GM18868 (cell line): Measurements from ENCODE around the gene FNBP1.
"Not testable (repeated sequence)": the region's sequence is repeated elsewhere in the genome, so short reads cannot be mapped to it uniquely, and the experiment has no call there.

Experiments used
- ATAC-seq: cut with Tn5 transposase; IDR thresholded peaks from one replicate; pipeline ENCODE4 v1.9.1; 2021; ENCODE audit warnings: mild to moderate bottlenecking, moderate library complexity; ENCODE audit not compliant: unreplicated experiment

FNBP1 gene

GRCh38 chr9:129895376-129896268 lies 147.4 kb downstream of the FNBP1 start:
- ATAC-seq, result no peak

GRCh38 chr9:129894120-129894823 lies 148.7 kb downstream of the FNBP1 start:
- no peak for ATAC-seq

- ATAC-seq, result no peak
These were observed 151.4 kb downstream of the FNBP1 start for GRCh38 chr9:129891569-129891968.

- not testable (repeated sequence) for ATAC-seq
These were observed 152.2 kb downstream of the FNBP1 start for GRCh38 chr9:129890718-129891299.

- ATAC-seq, result no peak
These were observed 152.9 kb downstream of the FNBP1 start for GRCh38 chr9:129889941-129890717.

GRCh38 chr9:129889122-129889940 lies 153.7 kb downstream of the FNBP1 start:
- no peak for ATAC-seq

GRCh38 chr9:129888293-129889121 lies 154.5 kb downstream of the FNBP1 start:
- peak; percentile 57 for ATAC-seq

GRCh38 chr9:129887334-129888292 lies 155.4 kb downstream of the FNBP1 start:
- ATAC-seq, result no peak

- no peak for ATAC-seq
These were observed 156.5 kb downstream of the FNBP1 start for GRCh38 chr9:129886226-129887174.

GRCh38 chr9:129885670-129886106 lies 157.3 kb downstream of the FNBP1 start:
- peak; percentile 31 for ATAC-seq

GRCh38 chr9:129885018-129885669 lies 157.8 kb downstream of the FNBP1 start:
- no peak for ATAC-seq

GRCh38 chr9:129884220-129885017 lies 158.6 kb downstream of the FNBP1 start:
- peak; percentile 42 for ATAC-seq

GRCh38 chr9:129881547-129882324 lies 161.3 kb downstream of the FNBP1 start:
- no peak for ATAC-seq

GRCh38 chr9:129880654-129881546 lies 162.1 kb downstream of the FNBP1 start:
- ATAC-seq, result no peak
